HG03097 (cell line): ENCODE measurements around the gene BRF1.
A peak's percentile ranks its signal among the peaks of the same experiment; 100 is the strongest.

Experiments
- ATAC-seq: cut with Tn5 transposase; IDR thresholded peaks from one replicate; pipeline ENCODE4 v1.9.1; 2021; ENCODE audit not compliant: unreplicated experiment, low FRiP score

BRF1 gene

DNA sequence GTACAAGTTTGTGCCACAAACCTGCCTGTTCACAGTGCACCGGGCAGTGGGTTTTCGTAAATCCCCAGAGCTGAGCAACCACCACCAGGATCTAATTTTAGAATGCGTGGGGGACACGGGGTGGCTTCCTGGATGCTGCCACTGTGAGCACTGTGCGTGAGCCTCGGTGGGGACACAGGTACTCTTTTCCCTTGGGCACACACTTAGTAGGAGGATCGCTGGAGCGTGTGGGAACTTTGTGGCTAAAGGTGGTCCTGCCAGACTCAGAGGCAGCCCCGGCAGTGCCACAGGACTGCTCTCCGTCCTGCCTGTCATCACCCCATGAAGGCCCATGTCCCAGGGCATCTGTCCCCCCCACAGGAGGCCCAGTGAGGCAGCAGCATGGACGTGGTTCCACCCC, 31.4 kb downstream of the BRF1 start:
- no peak for ATAC-seq

DNA sequence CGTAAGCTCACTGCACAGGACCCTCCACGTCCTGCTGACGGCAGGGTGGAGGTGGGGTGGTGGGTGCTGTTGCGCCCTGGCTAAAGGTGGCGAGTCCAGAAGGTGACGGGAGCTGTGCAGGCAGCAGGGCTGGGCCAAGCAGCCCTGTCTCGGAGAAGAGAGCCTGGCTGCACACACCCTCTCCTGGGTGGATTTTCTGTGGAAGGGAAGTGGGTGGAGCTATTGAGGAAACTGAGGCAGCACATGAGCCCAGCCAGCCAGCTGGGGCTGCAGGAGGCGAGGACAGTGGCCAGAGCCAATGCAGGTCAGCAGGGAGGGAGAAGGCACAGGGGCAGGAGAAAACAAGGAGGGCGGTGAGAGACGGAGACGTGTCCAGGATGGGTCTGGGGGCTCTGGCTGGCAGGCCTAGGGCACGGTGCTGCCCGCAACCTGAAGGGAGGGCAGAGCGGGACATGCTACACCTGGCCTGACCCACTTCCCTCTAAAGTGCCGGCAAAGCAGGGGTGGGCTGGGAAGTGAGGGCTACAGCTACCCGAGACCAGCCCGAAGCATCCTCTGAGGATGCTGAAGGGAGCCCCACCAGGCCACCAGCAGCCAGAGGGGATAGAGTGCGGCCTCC, 32.0 kb downstream of the BRF1 start:
- ATAC-seq: no peak

DNA sequence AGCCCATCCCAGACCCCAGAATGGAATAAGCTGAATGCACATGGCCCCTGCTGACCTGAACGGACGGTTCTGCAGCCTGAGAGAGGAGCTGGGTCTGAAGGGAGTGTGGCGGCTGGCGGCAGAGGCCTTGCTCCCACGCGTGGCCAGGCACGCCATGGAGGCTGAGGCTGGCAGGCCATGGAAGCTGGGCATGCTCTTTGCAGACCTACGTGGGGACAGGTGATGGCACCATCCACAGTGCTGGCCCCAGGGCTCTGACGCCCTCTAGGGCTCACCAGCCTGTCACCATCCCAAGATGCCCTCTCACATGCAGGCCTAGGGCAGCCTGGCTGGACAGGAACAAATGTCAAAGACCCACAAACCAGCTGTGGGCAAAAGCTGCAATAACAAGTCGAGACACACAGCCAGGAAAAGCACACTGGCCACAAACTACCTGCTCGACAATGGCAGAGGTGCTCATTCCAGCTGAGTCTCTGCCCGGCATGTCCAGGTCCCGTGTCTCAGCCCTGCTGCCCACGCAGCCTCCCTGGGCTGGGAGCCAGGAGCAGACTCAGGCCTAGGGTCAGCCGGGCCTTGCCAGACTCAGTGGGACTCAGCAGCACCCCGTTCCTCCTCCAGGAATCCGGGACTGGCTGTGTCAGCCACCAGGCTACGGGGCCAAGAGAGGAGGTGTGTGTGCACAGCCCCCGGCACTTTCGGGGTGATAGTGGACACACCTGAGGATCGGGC, 32.8 kb downstream of the BRF1 start:
- ATAC-seq: no peak

DNA sequence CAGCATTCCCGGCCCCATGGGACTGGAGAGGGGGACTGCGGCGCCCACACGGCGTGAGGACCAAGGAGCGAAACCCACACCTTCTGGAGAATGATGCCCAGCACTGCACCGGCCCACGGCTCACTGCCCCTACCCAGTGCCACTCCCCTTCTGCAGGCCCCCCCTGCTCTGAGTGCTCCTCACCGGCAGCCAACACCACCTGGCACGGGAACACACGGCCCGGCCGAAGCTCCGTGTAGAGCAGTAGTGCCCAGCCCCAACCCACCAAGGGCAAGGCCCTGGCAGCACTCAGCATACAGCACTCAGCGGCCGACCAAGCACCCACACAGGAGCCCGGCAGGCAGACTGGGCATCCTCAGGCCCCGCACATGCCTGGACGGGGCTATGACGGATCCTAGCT, 39.0 kb downstream of the BRF1 start:
- no peak for ATAC-seq

DNA sequence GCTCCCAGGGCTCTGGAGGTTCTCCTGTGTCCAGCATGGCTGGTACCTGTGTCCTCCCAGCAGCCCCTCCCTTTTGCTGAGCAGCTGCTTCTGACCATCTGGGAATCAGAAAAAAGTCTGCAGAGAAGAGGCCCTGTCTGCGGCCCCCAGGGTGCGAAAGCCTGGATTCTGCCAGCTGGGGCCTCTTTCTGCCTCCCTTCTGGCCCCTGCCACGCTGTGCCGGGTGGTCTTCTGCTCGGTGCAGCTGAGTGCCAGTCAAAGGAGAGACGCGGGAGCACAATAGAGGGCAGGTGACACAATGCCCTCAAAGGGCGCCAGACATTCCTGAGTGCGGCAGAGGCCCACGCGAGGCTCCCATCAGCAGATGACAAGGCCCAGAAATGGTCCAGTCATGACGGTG, 39.8 kb downstream of the BRF1 start:
- no peak for ATAC-seq

DNA sequence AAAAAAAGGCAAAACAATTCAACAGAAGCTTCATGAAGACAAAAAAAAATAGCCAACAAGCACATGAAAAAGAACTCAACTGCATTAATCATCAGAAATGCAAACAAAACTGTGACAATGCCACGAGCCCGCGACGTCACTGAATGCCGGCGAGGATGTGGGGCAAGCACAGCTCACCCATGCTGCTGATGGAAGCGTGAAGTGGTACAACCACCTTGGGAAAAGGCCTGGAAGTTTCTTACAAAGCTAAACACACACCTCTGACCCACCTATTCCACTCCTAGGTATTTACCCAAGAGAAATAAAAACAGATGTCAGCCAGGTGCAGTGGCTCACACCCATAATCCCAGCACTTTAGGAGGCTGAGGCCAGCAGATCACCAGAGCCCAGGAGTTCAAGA, 42.0 kb downstream of the BRF1 start:
- ATAC-seq: no peak

DNA sequence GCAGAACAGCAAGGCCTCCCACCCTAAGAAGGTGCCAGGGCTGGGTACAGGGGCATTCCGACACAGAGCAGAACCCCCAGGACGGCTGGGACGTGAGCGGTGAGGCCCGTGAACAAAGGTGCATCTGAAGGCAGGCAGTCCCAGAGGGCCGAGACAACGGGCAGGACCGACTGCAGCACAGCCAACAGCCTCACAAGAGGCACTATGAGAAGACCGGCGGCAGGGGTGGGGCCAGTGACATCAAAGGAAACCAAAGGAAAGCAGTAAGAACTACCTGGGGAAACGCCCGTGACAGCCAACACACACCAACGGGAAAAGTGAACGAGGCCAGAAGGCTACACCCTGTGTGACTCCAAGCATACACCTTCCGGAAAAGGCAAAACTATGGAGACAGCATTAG, 43.3 kb downstream of the BRF1 start:
- no peak for ATAC-seq

DNA sequence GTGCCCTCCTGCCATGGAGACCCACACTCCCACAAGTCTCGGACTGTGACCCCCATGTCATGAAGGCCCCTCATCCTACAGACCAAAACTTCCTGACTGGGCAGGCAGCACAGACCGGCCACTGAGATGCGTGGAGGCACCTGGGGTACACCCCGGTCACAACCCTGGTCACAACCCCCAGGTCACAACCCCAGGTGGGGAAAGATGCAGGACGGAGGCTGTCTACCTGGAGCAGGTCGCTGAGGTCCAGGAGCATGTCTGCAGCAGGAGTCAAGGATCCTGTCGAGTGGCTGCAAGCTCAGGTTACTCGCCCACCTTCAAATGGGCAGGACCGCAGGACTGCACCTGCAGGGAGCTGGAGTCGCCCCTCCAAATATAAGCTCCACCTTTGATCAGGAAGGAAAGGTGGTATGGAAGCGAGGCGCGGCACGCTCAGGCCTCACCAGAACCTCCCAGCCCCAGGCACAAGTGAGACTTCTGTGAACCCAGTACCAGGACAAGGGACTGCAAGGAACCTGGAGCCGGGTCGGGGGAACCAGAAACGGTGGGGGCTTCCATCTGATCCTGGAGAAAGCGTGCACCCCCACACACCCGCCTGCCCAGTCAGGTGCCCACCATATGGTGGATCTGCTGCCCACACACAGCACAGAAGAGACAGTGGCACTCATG, 44.4 kb downstream of the BRF1 start:
- no peak for ATAC-seq

DNA sequence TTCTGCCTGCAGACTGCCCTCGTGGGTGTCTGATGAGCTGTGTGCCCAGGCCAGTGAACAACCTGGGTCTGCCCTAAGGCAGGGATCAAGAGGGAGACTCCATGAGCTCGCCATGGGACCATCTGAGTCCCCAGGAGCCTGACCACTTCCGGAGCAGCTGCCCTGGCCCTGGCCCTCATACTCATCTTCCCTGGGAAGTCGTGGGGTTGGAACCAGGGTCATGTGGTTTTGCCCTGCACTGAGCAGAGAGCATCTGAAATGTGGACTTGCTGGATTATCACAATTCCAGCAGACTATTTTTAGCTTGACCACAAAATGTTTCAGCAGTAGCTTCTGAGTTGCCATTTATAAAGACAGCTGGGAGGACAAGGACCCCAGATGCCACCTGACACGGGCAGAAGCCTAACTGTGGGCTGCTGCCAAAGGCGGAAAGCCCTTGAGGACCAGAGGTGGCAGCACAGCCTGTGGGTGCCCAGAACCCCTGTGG, 45.7 kb downstream of the BRF1 start:
- no peak for ATAC-seq

DNA sequence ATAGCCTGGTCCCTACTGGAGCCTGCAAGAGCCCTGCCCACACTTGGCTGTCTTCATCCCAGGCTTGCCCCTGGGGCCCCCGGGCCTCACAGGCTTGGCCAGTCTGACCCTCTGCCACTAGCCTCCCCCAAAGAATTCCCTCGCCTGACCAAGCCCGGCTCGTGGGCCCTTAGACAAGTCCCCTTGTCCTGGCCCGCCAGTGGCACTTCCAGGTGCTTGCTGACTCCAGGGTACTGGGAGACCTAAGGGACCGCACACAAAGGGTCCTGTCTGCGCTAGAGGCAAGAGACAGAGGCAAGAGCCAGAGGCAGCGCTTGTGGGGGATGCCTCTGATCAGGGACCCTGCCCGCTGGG, 47.5 kb downstream of the BRF1 start:
- ATAC-seq: no peak

DNA sequence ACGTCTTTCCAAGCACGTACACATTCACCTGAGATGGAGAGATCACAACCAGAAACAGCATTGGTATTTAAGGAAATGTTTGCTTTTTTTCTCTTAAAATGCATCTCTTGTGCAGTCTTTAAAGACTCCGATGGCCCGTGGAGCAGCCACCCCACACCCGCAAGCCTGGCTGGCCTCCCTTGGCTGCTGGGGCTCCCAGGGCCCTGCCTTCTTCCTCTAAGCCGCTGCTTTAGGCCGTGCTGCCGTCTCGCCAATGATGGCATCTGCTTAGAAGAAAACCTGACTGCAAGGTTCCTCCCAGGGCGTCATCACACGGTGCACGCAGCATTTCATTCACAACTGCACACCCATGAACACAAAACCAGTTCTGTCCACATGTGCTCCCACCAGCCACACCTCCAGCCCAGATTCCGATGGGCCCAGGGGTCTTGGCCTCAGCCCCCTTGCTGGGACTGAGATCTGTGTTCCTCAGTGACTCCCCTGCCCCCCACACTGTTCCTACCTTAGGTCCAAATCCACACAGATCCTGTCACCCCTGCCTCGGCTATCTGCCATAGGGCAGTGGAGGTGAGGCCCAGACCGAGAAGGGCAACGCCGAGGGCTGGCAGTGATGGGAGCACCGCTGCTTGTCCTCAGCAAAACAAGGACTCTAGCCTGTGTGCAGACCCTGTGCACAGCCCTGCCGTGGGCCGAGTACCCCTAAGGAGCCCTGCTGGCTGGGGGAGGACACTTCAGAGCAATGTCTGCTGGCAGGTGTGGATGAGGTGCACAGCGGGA, 48.1 kb downstream of the BRF1 start:
- no peak for ATAC-seq

DNA sequence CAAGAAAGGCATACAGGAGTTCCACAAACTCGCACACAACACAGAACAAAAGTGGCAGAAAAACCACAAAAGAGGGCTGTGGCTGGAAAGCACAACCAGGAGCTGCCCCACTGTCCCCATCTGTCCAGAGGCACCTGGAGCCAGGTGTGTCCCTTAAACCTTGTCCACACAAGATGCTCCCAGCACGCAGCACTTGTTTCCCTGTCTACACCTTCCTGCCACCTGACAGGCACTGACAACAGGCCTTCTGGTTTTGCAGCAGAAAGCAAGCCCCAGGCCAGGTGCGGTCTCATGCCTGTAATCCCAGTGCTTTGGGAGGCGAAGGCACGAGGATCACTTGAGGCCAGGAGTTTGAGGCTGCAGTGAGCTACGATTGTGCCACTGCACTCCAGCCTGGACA, 48.9 kb downstream of the BRF1 start:
- ATAC-seq: no peak

DNA sequence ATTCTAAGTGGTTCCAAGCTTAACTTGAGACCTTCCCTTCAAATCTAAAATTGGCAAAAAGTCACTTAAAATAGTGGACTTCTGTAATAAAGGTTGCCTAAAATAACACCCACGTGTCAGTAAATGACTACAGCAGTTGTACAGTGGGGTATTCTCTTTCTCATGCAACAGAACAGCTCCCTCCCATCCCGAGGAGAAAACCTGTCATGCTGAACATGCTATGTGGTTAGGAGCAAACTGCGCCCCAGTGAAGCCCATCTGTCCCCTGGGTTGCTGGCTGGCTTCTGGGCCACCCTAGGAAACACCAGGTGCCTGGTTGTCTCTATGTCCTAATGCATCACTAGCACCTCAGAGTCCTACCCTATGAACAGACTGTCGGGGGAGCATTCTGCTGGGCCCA, 49.8 kb downstream of the BRF1 start:
- ATAC-seq: no peak

DNA sequence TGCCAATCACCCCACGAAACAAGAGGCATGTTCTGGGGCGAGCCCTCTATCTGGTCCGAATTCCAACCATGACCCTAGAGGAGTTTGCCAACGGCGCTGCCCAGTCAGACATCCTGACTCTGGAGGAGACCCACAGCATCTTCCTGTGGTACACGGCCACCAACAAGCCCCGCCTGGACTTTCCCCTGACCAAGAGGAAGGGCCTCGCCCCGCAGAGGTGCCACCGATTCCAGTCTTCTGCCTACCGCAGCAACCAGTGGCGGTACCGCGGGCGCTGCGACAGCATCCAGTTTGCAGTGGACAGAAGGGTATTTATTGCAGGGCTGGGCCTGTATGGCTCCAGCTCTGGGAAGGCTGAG, 50.8 kb downstream of the BRF1 start:
- ATAC-seq: no peak

DNA sequence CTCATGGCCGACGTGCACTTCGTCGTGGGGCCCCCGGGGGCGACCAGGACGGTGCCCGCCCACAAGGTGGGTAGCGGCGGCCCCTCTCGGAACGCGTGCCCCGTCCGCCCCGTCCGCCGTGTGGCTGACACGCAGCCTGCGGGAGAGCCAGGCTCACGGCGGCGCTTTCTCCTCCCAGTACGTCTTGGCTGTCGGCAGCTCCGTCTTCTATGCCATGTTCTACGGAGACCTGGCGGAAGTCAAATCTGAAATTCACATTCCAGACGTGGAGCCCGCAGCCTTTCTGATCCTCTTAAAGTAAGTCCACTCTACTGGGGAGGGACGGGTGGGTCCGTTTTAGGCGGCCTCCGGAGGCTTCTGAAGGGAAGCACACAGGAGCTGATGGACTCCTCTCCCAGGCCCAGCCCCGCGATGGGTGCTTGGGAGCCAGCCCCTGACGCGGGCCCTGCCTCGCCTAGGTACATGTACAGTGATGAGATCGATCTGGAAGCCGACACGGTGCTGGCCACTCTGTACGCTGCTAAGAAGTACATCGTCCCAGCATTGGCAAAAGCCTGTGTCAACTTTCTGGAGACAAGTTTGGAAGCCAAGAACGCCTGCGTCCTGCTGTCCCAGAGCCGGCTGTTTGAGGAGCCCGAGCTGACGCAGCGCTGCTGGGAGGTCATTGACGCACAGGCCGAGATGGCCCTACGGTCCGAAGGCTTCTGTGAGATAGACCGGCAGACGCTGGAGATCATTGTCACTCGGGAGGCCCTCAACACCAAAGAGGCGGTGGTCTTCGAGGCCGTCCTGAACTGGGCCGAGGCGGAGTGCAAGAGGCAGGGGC, 51.4 kb downstream of the BRF1 start:
- ATAC-seq: no peak

DNA sequence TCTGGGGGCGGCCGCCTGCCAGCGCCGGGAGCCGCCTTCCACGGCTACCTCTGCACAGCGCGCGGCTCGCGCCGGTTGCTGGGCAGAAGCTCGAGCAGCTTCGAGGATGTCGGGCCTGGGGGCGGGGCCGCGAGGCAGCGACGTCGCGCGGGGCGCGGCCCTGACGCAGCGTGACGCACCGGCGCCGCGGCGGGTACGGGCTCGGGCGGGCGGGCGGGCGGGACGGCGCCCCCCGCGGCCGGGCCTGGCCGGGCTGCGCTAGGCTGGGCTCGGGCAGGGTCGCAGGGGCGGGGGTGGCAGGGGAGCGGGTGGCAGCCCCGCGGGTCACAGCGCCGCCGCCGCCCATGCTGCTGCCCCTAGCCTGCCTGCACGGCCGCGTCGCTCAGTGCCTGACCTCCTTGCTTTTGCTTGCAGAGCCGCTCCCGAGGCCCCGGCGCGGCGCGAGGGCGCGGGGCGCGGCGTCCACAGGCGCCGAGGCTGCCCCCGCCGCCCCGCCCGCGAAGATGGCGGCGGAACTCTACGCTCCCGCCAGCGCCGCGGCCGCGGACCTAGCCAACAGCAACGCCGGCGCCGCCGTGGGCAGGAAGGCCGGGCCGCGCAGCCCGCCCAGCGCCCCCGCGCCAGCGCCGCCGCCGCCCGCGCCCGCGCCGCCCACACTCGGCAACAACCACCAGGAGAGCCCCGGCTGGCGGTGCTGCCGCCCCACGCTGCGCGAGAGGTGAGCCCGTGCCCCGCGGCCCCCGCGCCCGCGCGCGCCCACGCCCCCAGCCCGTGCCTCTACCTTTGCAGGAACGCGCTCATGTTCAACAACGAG, 52.2 kb downstream of the BRF1 start, which contains the start of gene BTBD6:
TSS of gene BTBD6 (plus strand) at position 166 of the 814 bp plus-strand sequence. CDS start at position 345, 179 bp downstream.
- ATAC-seq: peak; percentile 65

DNA sequence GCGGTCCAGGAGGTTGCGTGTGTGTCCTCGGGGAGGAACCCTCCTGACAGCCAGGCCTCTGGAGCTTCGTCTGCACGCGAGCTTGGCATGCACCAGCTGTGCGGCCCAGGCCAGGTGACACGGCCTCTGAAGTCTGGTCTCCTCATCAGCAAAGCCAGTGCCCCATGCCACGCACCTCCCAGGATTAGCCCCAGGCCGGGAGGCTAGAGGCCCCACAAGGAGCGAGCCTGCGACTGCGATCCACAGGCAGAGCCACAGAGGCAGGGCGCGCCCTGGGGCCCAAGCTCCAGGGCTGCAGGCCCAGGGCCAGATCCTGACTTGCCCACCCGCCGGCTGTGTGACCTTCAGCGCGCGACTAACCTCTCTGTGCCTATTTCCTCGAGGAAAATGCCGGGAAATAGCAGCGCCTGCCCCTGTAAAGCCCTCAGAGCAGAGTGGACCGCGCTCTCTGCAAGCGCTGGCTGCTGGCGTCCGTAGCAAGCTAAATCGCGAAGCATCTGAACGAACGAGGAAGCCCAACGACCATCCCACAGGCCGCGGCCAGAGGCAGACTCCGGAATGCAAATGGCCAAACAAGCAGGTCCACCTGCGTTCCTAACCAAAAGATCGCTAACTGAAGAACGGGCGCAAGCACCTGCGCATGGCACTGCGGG, 53.0 kb downstream of the BRF1 start:
- ATAC-seq: no peak

DNA sequence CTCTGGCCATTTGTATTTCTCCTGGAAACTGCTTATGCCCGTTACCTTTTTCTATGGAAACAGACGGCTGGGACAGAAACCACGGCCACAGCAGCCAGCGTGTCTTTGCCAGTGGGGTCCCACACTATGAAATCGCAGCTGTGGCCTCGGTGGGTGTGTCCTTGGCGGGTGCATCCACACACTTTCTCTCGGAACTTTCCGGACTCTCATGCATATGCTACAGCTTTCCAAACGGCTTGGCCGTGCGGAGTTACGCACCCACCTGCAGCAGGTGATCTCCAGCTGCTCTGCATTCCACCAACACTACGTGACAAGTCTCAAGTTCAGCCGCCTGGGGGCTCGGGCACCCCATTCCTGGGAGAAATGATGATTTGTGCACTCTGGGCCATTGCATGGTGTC, 53.8 kb downstream of the BRF1 start:
- ATAC-seq: no peak

DNA sequence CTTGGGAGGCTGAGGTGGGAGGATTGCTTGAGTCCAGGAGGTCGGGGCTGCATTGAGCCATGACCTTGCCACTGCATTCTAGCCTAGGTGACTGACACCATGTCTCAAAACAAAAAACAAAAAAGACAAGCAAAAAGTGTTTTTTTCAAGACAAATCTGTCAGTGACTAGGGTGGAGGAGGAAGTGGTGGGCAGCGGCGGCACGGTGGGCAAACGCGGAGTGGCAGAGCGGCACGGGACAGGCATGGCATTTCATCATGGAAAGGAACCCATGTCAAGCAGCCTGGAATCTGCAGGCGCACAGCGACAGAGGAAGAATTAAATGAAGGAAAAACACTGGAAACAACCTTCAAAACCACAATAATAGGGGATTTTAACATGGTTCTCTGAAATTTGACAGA, 56.5 kb downstream of the BRF1 start:
- no peak for ATAC-seq
